Measurements from ENCODE around the gene RTN4RL1.

RTN4RL1 gene

GRCh38 chr17:1920948-1921351 lies 104.2 kb downstream of the RTN4RL1 start:
- no peak for TF ChIP-seq CTCF (IDR thresholded peaks at IDR 0.05)
- no peak for DNase-seq

GRCh38 chr17:1919201-1919600 lies 105.9 kb downstream of the RTN4RL1 start:
- H3K4me1 ChIP-seq: no peaks in the 10 kb centered on the region
- no peak overlapping the region for H3K27ac ChIP-seq
- no peak for DNase-seq
- TF ChIP-seq CTCF (IDR thresholded peaks at IDR 0.05): no peak
- H3K36me3 ChIP-seq: no peaks in the 10 kb centered on the region
- H3K9me3 ChIP-seq: no peaks in the 10 kb centered on the region
- H3K4me3 ChIP-seq: no peak overlapping the region
- intact Hi-C loops (cut with DNase I; ENCODE audit: low total_unique reads): no loop called here
- H3K27me3 ChIP-seq: peaks cover 0 to 36% of the 10 kb centered on the region in 2 donors

More at GRCh38 chr17:1920948-1921351, 104.2 kb downstream of the RTN4RL1 start:
- intact Hi-C loops (cut with DNase I; ENCODE audit: low total_unique reads): no loop called here
- Histone ChIP-seq H3K27me3 (peaks cover 0 to 20% of the 10 kb centered on the region in 2 donors), H3K36me3 (no peaks in the 10 kb centered on the region), H3K4me3 (no peak overlapping the region), H3K27ac (no peak overlapping the region), H3K4me1 (no peaks in the 10 kb centered on the region), H3K9me3 (no peaks in the 10 kb centered on the region)

GRCh38 chr17:1918346-1919162 lies 106.6 kb downstream of the RTN4RL1 start:
- DNase-seq: no peak
- Histone ChIP-seq H3K4me1 (no peaks in the 10 kb centered on the region), H3K27ac (no peak overlapping the region), H3K4me3 (no peak overlapping the region), H3K27me3 (peaks cover 0 to 43% of the 10 kb centered on the region in 2 donors), H3K9me3 (no peaks in the 10 kb centered on the region), H3K36me3 (no peaks in the 10 kb centered on the region)
- intact Hi-C loops (cut with DNase I; ENCODE audit: low total_unique reads): no loop called here
- no peak for TF ChIP-seq CTCF (IDR thresholded peaks at IDR 0.05)

- no peak for DNase-seq
- no peak overlapping the region for H3K27ac ChIP-seq
- TF ChIP-seq CTCF (IDR thresholded peaks at IDR 0.05): no peak
- H3K4me3 ChIP-seq: no peak overlapping the region
- no peaks in the 10 kb centered on the region for H3K36me3 ChIP-seq
- peaks cover 0 to 57% of the 10 kb centered on the region in 2 donors for H3K27me3 ChIP-seq
- intact Hi-C loops (cut with DNase I; ENCODE audit: low total_unique reads): no loop called here
- no peaks in the 10 kb centered on the region for H3K4me1 ChIP-seq
- H3K9me3 ChIP-seq: no peaks in the 10 kb centered on the region
Observed at GRCh38 chr17:1916963-1917715, 108.0 kb downstream of the RTN4RL1 start.

- no peaks in the 10 kb centered on the region for H3K9me3 ChIP-seq
- TF ChIP-seq CTCF (IDR thresholded peaks at IDR 0.05): no peak
- no peak overlapping the region for H3K4me3 ChIP-seq
- DNase-seq: no peak
- H3K36me3 ChIP-seq: no peaks in the 10 kb centered on the region
- no peak overlapping the region for H3K27ac ChIP-seq
- no peaks in the 10 kb centered on the region for H3K4me1 ChIP-seq
- intact Hi-C loops (cut with DNase I; ENCODE audit: low total_unique reads): no loop called here
- peaks cover 0 to 64% of the 10 kb centered on the region in 2 donors for H3K27me3 ChIP-seq
Observed at GRCh38 chr17:1916316-1916715, 108.8 kb downstream of the RTN4RL1 start.
